ENCODE results near the gene MTA2.
A peak's percentile ranks its signal among the peaks of the same experiment; 100 is the strongest.

MTA2 gene

GRCh38 chr11:62548545-62549335, 52.9 kb downstream of the MTA2 start:
- H3K4me1 ChIP-seq (ENCODE audit: low read depth, poor library complexity, severe bottlenecking): peaks cover 58% of the 10 kb centered on the region
- H3K4me3 ChIP-seq (IDR thresholded peaks at IDR 0.05; ENCODE audit: insufficient read depth, low read depth, low read length): no peak overlapping the region
- H3K27ac ChIP-seq: no peak overlapping the region
- no peaks in the 10 kb centered on the region for H4K20me1 ChIP-seq (ENCODE audit: insufficient read depth)
- TF ChIP-seq CTCF (conservative IDR thresholded peaks at IDR 0.05; ENCODE audit: low read depth, low read length): no peak
- no peaks in the 10 kb centered on the region for H3K27me3 ChIP-seq (ENCODE audit: insufficient read depth, low read depth)
- no peak overlapping the region for H2AFZ ChIP-seq (ENCODE audit: low read depth)
- H3K79me2 ChIP-seq (ENCODE audit: insufficient read depth, low read depth): peaks cover 28% of the 10 kb centered on the region
- H3K36me3 ChIP-seq (ENCODE audit: insufficient read depth): no peaks in the 10 kb centered on the region
- H3K9ac ChIP-seq: no peak overlapping the region
- no peak overlapping the region for H3K4me2 ChIP-seq

GRCh38 chr11:62547691-62548281, 53.9 kb downstream of the MTA2 start:
- no peak overlapping the region for H3K4me2 ChIP-seq
- peaks cover 37% of the 10 kb centered on the region for H3K79me2 ChIP-seq (ENCODE audit: insufficient read depth, low read depth)
- no peak overlapping the region for H3K9ac ChIP-seq
- no peaks in the 10 kb centered on the region for H4K20me1 ChIP-seq (ENCODE audit: insufficient read depth)
- H3K4me3 ChIP-seq (IDR thresholded peaks at IDR 0.05; ENCODE audit: insufficient read depth, low read depth, low read length): no peak overlapping the region
- no peak overlapping the region for H2AFZ ChIP-seq (ENCODE audit: low read depth)
- TF ChIP-seq CTCF (conservative IDR thresholded peaks at IDR 0.05; ENCODE audit: low read depth, low read length): no peak
- H3K27me3 ChIP-seq (ENCODE audit: insufficient read depth, low read depth): no peaks in the 10 kb centered on the region
- peaks cover 55% of the 10 kb centered on the region for H3K4me1 ChIP-seq (ENCODE audit: low read depth, poor library complexity, severe bottlenecking)
- H3K27ac ChIP-seq: no peak overlapping the region
- H3K36me3 ChIP-seq (ENCODE audit: insufficient read depth): no peaks in the 10 kb centered on the region

- H3K4me2 ChIP-seq: peak overlapping the region; percentile 70
- no peaks in the 10 kb centered on the region for H3K27me3 ChIP-seq (ENCODE audit: insufficient read depth, low read depth)
- H3K36me3 ChIP-seq (ENCODE audit: insufficient read depth): no peaks in the 10 kb centered on the region
- H3K79me2 ChIP-seq (ENCODE audit: insufficient read depth, low read depth): peaks cover 44% of the 10 kb centered on the region
- peak overlapping the region; percentile 73; the same call in 1 of the 2 replicates for H3K9ac ChIP-seq
- TF ChIP-seq CTCF (conservative IDR thresholded peaks at IDR 0.05; ENCODE audit: low read depth, low read length): no peak
- peak overlapping the region; percentile 79 for H3K27ac ChIP-seq
- H4K20me1 ChIP-seq (ENCODE audit: insufficient read depth): peaks cover 3% of the 10 kb centered on the region; the same call in 1 of the 2 replicates
- no peak overlapping the region for H3K4me3 ChIP-seq (IDR thresholded peaks at IDR 0.05; ENCODE audit: insufficient read depth, low read depth, low read length)
- peaks cover 55% of the 10 kb centered on the region for H3K4me1 ChIP-seq (ENCODE audit: low read depth, poor library complexity, severe bottlenecking)
- peak overlapping the region; percentile 35; the same call in 1 of the 2 replicates for H2AFZ ChIP-seq (ENCODE audit: low read depth)
Measured at GRCh38 chr11:62546929-62547625, 54.6 kb downstream of the MTA2 start.

- Histone ChIP-seq H2AFZ (ENCODE audit: low read depth) (peak within 1 kb of the TSS; percentile 35; the same call in 1 of the 2 replicates), H3K36me3 (ENCODE audit: insufficient read depth) (no peaks in the 10 kb centered on the region)
Measured at GRCh38 chr11:62546244-62546928, 55.3 kb downstream of the MTA2 start, which contains the start of gene AHNAK. TSS of gene AHNAK (minus strand) at chr11:62546806. CDS start at chr11:62536098, 10,708 bp downstream.

More at GRCh38 chr11:62546244-62546928, 55.3 kb downstream of the MTA2 start, which contains the start of gene AHNAK:
- Histone ChIP-seq H3K4me1 (ENCODE audit: low read depth, poor library complexity, severe bottlenecking) (peaks cover 56% of the 10 kb centered on the region), H3K79me2 (ENCODE audit: insufficient read depth, low read depth) (peaks cover 51% of the 10 kb centered on the region), H3K4me2 (peak within 1 kb of the TSS; percentile 99), H3K27ac (peak within 1 kb of the TSS; percentile 79), H3K27me3 (ENCODE audit: insufficient read depth, low read depth) (no peaks in the 10 kb centered on the region), H3K4me3 (IDR thresholded peaks at IDR 0.05; ENCODE audit: insufficient read depth, low read depth, low read length) (no peak within 1 kb of the TSS), H4K20me1 (ENCODE audit: insufficient read depth) (peaks cover 4% of the 10 kb centered on the region; the same call in 1 of the 2 replicates), H3K9ac (peak within 1 kb of the TSS; percentile 73)
- TF ChIP-seq CTCF (conservative IDR thresholded peaks at IDR 0.05; ENCODE audit: low read depth, low read length): no peak

All from KMS-11 (cell line).